Heart right ventricle (tissue), 16 donors: Measurements from ENCODE around the gene LCAT. TPM values are rescaled to one million over a fixed set of nuclear protein-coding genes. Genes with fewer than 3 reads are reported as not detected.

Experiments used
- ATAC-seq, 8 donors: fragments of 200-7000 bp; cut with Tn5 transposase; one replicate each; pipeline ENCODE4 v1.9.1; 2020; ENCODE audit warnings: mild to moderate bottlenecking in 8 of 8, moderate library complexity in 8 of 8, moderate number of reproducible peaks in 1 of 8
- DNase-seq, 2 donors: peaks; one replicate each; pipeline ENCODE4 v3.0.0-alpha.2; 2020
- H3K27ac ChIP-seq, 10 donors: fragments of 200-600 bp; sonication (generic) in 2 of 10; one replicate each; pipeline versions ENCODE4 v1.5.0 to v1.8.0; 2020 to 2022; ENCODE audit warnings: mild to moderate bottlenecking in 3 of 10
- H3K27me3 ChIP-seq, 7 donors: fragments of 200-600 bp; one replicate each; pipeline ENCODE4 v1.8.0; 2021 to 2022; ENCODE audit warnings: mild to moderate bottlenecking in 2 of 7
- H3K36me3 ChIP-seq, 9 donors: fragments of 200-600 bp; sonication (generic) in 1 of 9; one replicate each; pipeline versions ENCODE4 v1.5.0 to v1.8.0; 2020 to 2022; ENCODE audit warnings: mild to moderate bottlenecking in 2 of 9
- H3K4me1 ChIP-seq, 9 donors: fragments of 200-600 bp; sonication (generic) in 1 of 9; one replicate each; pipeline versions ENCODE4 v1.5.0 to v1.8.0; 2020 to 2022; ENCODE audit warnings: mild to moderate bottlenecking in 4 of 9
- H3K4me3 ChIP-seq, 10 donors: fragments of 200-600 bp; sonication (generic) in 2 of 10; one replicate each; pipeline versions ENCODE4 v1.5.0 to v1.8.0; 2020 to 2022; ENCODE audit warnings: mild to moderate bottlenecking in 7 of 10, moderate library complexity in 2 of 10
- H3K9me3 ChIP-seq, 11 donors: fragments of 200-600 bp in 10 of 11; sonication (generic) in 2 of 11; one replicate each; pipeline versions ENCODE4 v1.5.0 to v1.8.0; 2013 to 2022; ENCODE audit warnings: mild to moderate bottlenecking in 2 of 11, control low read depth in 1 of 11, moderate library complexity in 1 of 11
- CTCF ChIP-seq, 9 donors: fragments of 200-600 bp; sonication (generic) in 2 of 9; IDR thresholded peaks; one replicate each; pipeline versions ENCODE4 v1.5.0 to v1.8.0; 2021 to 2022; ENCODE audit warnings: antibody characterized with exemption in 9 of 9, mild to moderate bottlenecking in 5 of 9, moderate library complexity in 1 of 9
- WGBS, 2 donors: extraction: QIAGEN DNeasy Blood & Tissue Kit; methylation state at CpG; one replicate each; pipeline ENCODE4 v1.1.7; 2013; ENCODE audit warnings: inconsistent platforms in 1 of 2; 5-methylcytosine and 5-hydroxymethylcytosine counted together
- intact Hi-C, 10 donors: fragments of 100-400 bp; cut with DNase I; formaldehyde crosslinking; loops; one replicate each; pipeline versions ENCODE4 v1.11.1 to v1.14.2; 2022
- polyA plus RNA-seq, 2 donors: library from polyadenylated mRNA; stranded (reverse); fragments of 200-250 nt; gene quantifications; one replicate each; pipeline ENCODE4 v1.2.3, GENCODE V29; 2013
- total RNA-seq, 10 donors: library from RNA; stranded (reverse); fragmentation: NEBNext Ultra II Directional in 3 of 10; extraction: Animal tissue kit (Norgen Biotek cat#: 25700) in 3 of 10; gene quantifications; one replicate each; pipeline versions ENCODE4 v1.2.1 to v1.2.4, GENCODE V29; 2021 to 2023
- donor health status: Arrhythmogenic right ventricular cardiomyopathy.
- donor health status: ischemic (EF 13 %, LVEDD 7.1; RV severe dilation, severe dysfunction).
- donor health status: healthy with polysubstance abuse.
- donor health status: DM: no; HTN: yes; CAD: no.
- donor health status: DM: no; HTN: no; CAD: no.
- donor health status: ischemic (EF 25% LVEDD 6.9; RV normal size, moderate dysfunction).
- donor health status: ischemic (EF 25% LVEDD 5.7; RV mildly dilated, moderate dysfunction).
- donor health status: healthy.
- donor health status: DM: yes; HTN: yes; CAD: no.
- donor health status: Ischemic cardiomyopathy.
- donor health status: ischemic (EF 35%, LVEDD 5.7; RV mildly dilated, moderate dysfunction).
- donor health status: nonischemic (EF 11% LVEDD 7.7; RV severe dilation, severe dysfunction).
- donor health status: DM: yes; HTN: yes; CAD: no.
- donor health status: PGD.
- donor health status: ischemic (EF 29% LVEDD 5.4; RV normal size, mild dysfunction).
- donor health status: nonischemic (EF 23%, LVEDD 6.1; RV moderate dilation, normal function).

LCAT gene
- total and polyA plus RNA-seq, 12 donors = 14.4 to 96.5 (median 20.6) TPM

GRCh38 chr16:67928147-67928546, 15.8 kb downstream of the LCAT start:
- WGBS, 2 donors = 83 to 84% methylated on average over 7 of the region's 7 CpGs
- Histone ChIP-seq H3K9me3 (no peaks in the 10 kb centered on the region), H3K36me3 (peaks cover 0 to 70% (median 10%) of the 10 kb centered on the region in 9 donors), H3K4me3 (no peak overlapping the region), H3K27ac (peak overlapping the region in 1 of 10 donors; percentile 4), H3K4me1 (peaks cover 0 to 45% (median 26%) of the 10 kb centered on the region in 9 donors), H3K27me3 (no peaks in the 10 kb centered on the region)
- TF ChIP-seq CTCF (IDR thresholded peaks at IDR 0.05) = no peak
- DNase-seq (no peak), ATAC-seq (no peak)
- intact Hi-C loops = loop anchor here (1.0 to 10.0 kb wide), 12 partner anchors 41 to 256 kb away; partner anchors contain the start of gene NRN1L (in 7 of the 10)

GRCh38 chr16:67927131-67927941, 16.6 kb downstream of the LCAT start:
- Histone ChIP-seq H3K27ac (peak overlapping the region in 2 of 10 donors; percentile 45 to 58), H3K4me3 (no peak overlapping the region), H3K36me3 (peaks cover 0 to 70% (median 10%) of the 10 kb centered on the region in 9 donors), H3K9me3 (no peaks in the 10 kb centered on the region), H3K27me3 (no peaks in the 10 kb centered on the region), H3K4me1 (peaks cover 0 to 54% (median 33%) of the 10 kb centered on the region in 9 donors)
- 94% methylated on average over 22 of the region's 22 CpGs for WGBS, 2 donors
- DNase-seq (no peak), ATAC-seq (no peak)
- intact Hi-C loops = loop anchor here in 8 of 10 donors (5.0 to 10.0 kb wide), 7 partner anchors 40 to 255 kb away; partner anchors contain the start of gene NRN1L (in 6 of the 8)
- no peak for TF ChIP-seq CTCF (IDR thresholded peaks at IDR 0.05)

- Histone ChIP-seq H3K27ac (peak overlapping the region in 7 of 10 donors; percentile 15 to 58 (median 41)), H3K9me3 (no peaks in the 10 kb centered on the region), H3K4me3 (no peak overlapping the region), H3K36me3 (peaks cover 0 to 65% (median 10%) of the 10 kb centered on the region in 9 donors), H3K4me1 (peaks cover 3 to 64% (median 44%) of the 10 kb centered on the region in 9 donors), H3K27me3 (no peaks in the 10 kb centered on the region)
- WGBS, 2 donors = 46 to 58% methylated on average over 13 of the region's 13 CpGs
- no peak for TF ChIP-seq CTCF (IDR thresholded peaks at IDR 0.05)
- ATAC-seq = peak in 1 of 8 donors; percentile 8
- intact Hi-C loops = loop anchor here in 8 of 10 donors (5.0 to 10.0 kb wide), 7 partner anchors 39 to 254 kb away; partner anchors contain the start of gene NRN1L (in 6 of the 8)
- no peak for DNase-seq
Observed at GRCh38 chr16:67926181-67926750, 17.7 kb downstream of the LCAT start.

GRCh38 chr16:67924140-67924906, 19.6 kb downstream of the LCAT start:
- Histone ChIP-seq H3K27me3 (no peaks in the 10 kb centered on the region), H3K4me1 (peaks cover 5 to 81% (median 58%) of the 10 kb centered on the region in 9 donors), H3K4me3 (no peak overlapping the region), H3K36me3 (peaks cover 0 to 49% (median 10%) of the 10 kb centered on the region in 9 donors), H3K27ac (no peak overlapping the region), H3K9me3 (no peaks in the 10 kb centered on the region)
- DNase-seq (no peak), ATAC-seq (no peak)
- intact Hi-C loops = loop anchor here in 4 of 10 donors (5.0 to 10.0 kb wide), 3 partner anchors 97 to 252 kb away; no protein-coding TSS in a partner anchor
- no peak for TF ChIP-seq CTCF (IDR thresholded peaks at IDR 0.05)
- 86 to 93% methylated on average over 10 of the region's 10 CpGs for WGBS, 2 donors
